ENCODE data around the gene DNAH8.

DNA sequence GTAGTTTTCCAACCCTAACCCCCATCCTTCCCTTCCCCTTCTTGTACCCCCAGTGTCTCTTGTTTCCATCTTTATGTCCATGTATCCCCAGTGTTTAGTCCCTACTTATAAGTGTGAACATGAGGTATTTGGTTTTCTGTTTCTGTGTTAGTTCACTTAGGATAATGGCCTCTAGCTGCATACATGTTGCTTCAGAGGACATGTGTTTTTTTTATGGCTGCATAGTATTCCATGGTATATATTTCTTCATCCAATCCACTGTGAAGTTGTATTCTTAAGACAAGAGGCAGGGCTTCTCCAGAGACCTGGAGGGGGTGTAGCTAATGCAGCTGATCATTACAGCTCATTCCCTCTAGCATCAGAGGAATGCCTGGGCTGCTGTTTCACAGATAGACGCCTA, 4.2 kb downstream of the DNAH8 start:
- no peak for TF ChIP-seq EZH2 (IDR thresholded peaks at IDR 0.05; ENCODE audit: low read length, unreplicated experiment)
- TF ChIP-seq, protein P1, sequence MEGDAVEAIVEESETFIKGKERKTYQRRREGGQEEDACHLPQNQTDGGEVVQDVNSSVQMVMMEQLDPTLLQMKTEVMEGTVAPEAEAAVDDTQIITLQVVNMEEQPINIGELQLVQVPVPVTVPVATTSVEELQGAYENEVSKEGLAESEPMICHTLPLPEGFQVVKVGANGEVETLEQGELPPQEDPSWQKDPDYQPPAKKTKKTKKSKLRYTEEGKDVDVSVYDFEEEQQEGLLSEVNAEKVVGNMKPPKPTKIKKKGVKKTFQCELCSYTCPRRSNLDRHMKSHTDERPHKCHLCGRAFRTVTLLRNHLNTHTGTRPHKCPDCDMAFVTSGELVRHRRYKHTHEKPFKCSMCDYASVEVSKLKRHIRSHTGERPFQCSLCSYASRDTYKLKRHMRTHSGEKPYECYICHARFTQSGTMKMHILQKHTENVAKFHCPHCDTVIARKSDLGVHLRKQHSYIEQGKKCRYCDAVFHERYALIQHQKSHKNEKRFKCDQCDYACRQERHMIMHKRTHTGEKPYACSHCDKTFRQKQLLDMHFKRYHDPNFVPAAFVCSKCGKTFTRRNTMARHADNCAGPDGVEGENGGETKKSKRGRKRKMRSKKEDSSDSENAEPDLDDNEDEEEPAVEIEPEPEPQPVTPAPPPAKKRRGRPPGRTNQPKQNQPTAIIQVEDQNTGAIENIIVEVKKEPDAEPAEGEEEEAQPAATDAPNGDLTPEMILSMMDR (conservative IDR thresholded peaks at IDR 0.05; ENCODE audit: low read depth, low read length), result no peak
